SK-N-SH (cell line): ENCODE results near the gene PERCC1. TPM values are rescaled to one million over a fixed set of nuclear protein-coding genes. Genes with fewer than 3 reads are reported as not detected.

Experiments used
- CTCF ChIA-PET: fragments of 300-600, 350-600 bp; formaldehyde crosslinking; extraction: SDS; loops from one replicate; lab custom pipeline; 2021; lab: Yijun Ruan, JAX
- POLR2A ChIA-PET: fragments of 350-600 bp; sonication (Branson Sonifier 250); formaldehyde crosslinking; extraction: SDS; loops from one replicate; lab custom pipeline; 2020; ENCODE audit warnings: antibody characterized with exemption, inconsistent platforms; lab: Yijun Ruan, JAX
- DNase-seq: peaks from one replicate; pipeline ENCODE4 v3.0.0; 2012
- H2AFZ ChIP-seq: fragments of 200-600 bp; sonication (generic); 2 replicates; pipeline ENCODE4 v1.8.1; 2016; ENCODE audit warnings: antibody characterized with exemption, mild to moderate bottlenecking, low read depth
- H3F3A ChIP-seq: fragments of 200-600 bp; sonication (generic); replicated peaks from 2 replicates; pipeline ENCODE3; 2016; ENCODE audit warnings: antibody characterized with exemption, mild to moderate bottlenecking; ENCODE audit not compliant: insufficient read depth
- H3K27ac ChIP-seq, 2 experiments: fragments of 200-500 bp in 1 of 2; fragments of 200-600 bp in 1 of 2; sonication (Bioruptor generic) in 1 of 2; sonication (generic), shearing (Covaris generic) in 1 of 2; 2 replicates each; pipeline versions ENCODE4 v1.5.1 to v1.6.1; 2014 to 2016; ENCODE audit warnings: low read depth in 2 of 2, inconsistent platforms in 1 of 2, low read length in 1 of 2, mild to moderate bottlenecking in 1 of 2, mixed read lengths in 1 of 2
- H3K27me3 ChIP-seq: fragments of 200-600 bp; sonication (generic), shearing (Covaris generic); 2 replicates; pipeline ENCODE4 v1.6.1; 2016; ENCODE audit warnings: mixed run types; ENCODE audit not compliant: insufficient read depth
- H3K36me3 ChIP-seq, 2 experiments: fragments of 200-500 bp in 1 of 2; fragments of 200-600 bp in 1 of 2; sonication (Bioruptor generic) in 1 of 2; sonication (generic) in 1 of 2; replicated peaks in 1 of 2; 2 replicates each; pipeline versions ENCODE3 to v1.5.1; 2014 to 2016; ENCODE audit warnings: low read length in 1 of 2, mild to moderate bottlenecking in 1 of 2; ENCODE audit not compliant: insufficient read depth in 2 of 2, control insufficient read depth in 1 of 2
- H3K4me1 ChIP-seq, 2 experiments: fragments of 200-500 bp in 1 of 2; fragments of 200-600 bp in 1 of 2; sonication (Bioruptor generic) in 1 of 2; sonication (generic), shearing (Covaris generic) in 1 of 2; 2 replicates each; pipeline versions ENCODE4 v1.5.1 to v1.6.1; 2014 to 2016; ENCODE audit warnings: low read depth in 1 of 2, low read length in 1 of 2, mixed run types in 1 of 2; ENCODE audit not compliant: insufficient read depth in 2 of 2, control insufficient read depth in 1 of 2
- H3K4me2 ChIP-seq: fragments of 200-600 bp; sonication (generic), shearing (Covaris generic); 2 replicates; pipeline ENCODE4 v1.6.1; 2017; ENCODE audit warnings: mixed run types
- H3K4me3 ChIP-seq, 2 experiments: fragments of 200-500 bp in 1 of 2; fragments of 200-600 bp in 1 of 2; sonication (Bioruptor generic) in 1 of 2; sonication (generic), shearing (Covaris generic) in 1 of 2; 2 replicates each; pipeline versions ENCODE4 v1.5.1 to v1.8.1; 2014 to 2016; ENCODE audit warnings: low read depth in 2 of 2, inconsistent platforms in 1 of 2, low read length in 1 of 2, mild to moderate bottlenecking in 1 of 2, mixed read lengths in 1 of 2, moderate library complexity in 1 of 2
- H3K79me2 ChIP-seq: fragments of 200-600 bp; sonication (generic); 2 replicates; pipeline ENCODE4 v1.8.1; 2017; ENCODE audit warnings: mild to moderate bottlenecking; ENCODE audit not compliant: insufficient read depth
- H3K9ac ChIP-seq: fragments of 200-600 bp; sonication (generic); 2 replicates; pipeline ENCODE4 v1.6.1; 2017; ENCODE audit warnings: mixed run types
- H3K9me2 ChIP-seq: fragments of 200-600 bp; sonication (generic); 2 replicates; pipeline ENCODE4 v1.6.1; 2017; ENCODE audit warnings: mixed run types
- H3K9me3 ChIP-seq: fragments of 200-600 bp; sonication (generic); 2 replicates; pipeline ENCODE4 v1.6.1; 2017; ENCODE audit warnings: mixed run types, mild to moderate bottlenecking, moderate library complexity
- H4K20me1 ChIP-seq: fragments of 200-600 bp; sonication (generic); 2 replicates; pipeline ENCODE4 v1.6.1; 2017; ENCODE audit warnings: mild to moderate bottlenecking, mixed run types; ENCODE audit not compliant: insufficient read depth
- CTCF ChIP-seq: fragments of 200-600 bp; sonication (generic); IDR thresholded peaks from 2 replicates; pipeline ENCODE4 v1.6.1; 2017; ENCODE audit warnings: antibody characterized with exemption, mild to moderate bottlenecking, moderate library complexity
- IRF3 ChIP-seq: fragments of 150-350 bp; IDR thresholded peaks from 2 replicates; pipeline ENCODE4 v1.6.1; 2016; ENCODE audit warnings: mild to moderate bottlenecking, low read depth, low read length
- MAX ChIP-seq: IDR thresholded peaks from 2 replicates; pipeline ENCODE4 v1.4.0; 2012; ENCODE audit warnings: low read depth
- MXI1 ChIP-seq: IDR thresholded peaks from 2 replicates; pipeline ENCODE4 v1.6.1; 2012; ENCODE audit warnings: mild to moderate bottlenecking, low read depth, low read length, improper control_type of control experiment
- SIN3A ChIP-seq: IDR thresholded peaks from 2 replicates; pipeline ENCODE4 v1.6.1; 2012; ENCODE audit warnings: low read depth, mild to moderate bottlenecking, low read length, moderate library complexity, borderline replicate concordance
- USF1 ChIP-seq: IDR thresholded peaks from 2 replicates; pipeline ENCODE4 v1.4.0; 2012; ENCODE audit warnings: low read depth, borderline replicate concordance
- USF2 ChIP-seq: fragments of 150-350 bp; IDR thresholded peaks from 2 replicates; pipeline ENCODE4 v1.6.1; 2017; ENCODE audit warnings: antibody characterized with exemption, low read length, low read depth, borderline replicate concordance
- WGBS: methylation state at CpG from one replicate; pipeline ENCODE4 v1.1.6; 2017; ENCODE audit warnings: low lambda C conversion rate; 5-methylcytosine and 5-hydroxymethylcytosine counted together
- polyA plus RNA-seq, 3 experiments: library from polyadenylated mRNA; depleted of rRNA; stranded (reverse); fragments of >200 nt; gene quantifications; 2 replicates each; pipeline ENCODE4 v1.2.3, GENCODE V29; 2012

PERCC1 gene
- polyA plus RNA-seq, 1 of the 3 experiments (the other 2 are of a cell fraction) = not detected

GRCh38 chr16:1408171-1408837, 22.6 kb upstream of the PERCC1 start:
- H3K9ac ChIP-seq = peak overlapping the region; percentile 58; the same call in 1 of the 2 replicates

More at GRCh38 chr16:1408171-1408837, 22.6 kb upstream of the PERCC1 start:
- peak; percentile 99 for DNase-seq
- WGBS = 1% methylated on average over 21 of the region's 42 CpGs
- CTCF ChIA-PET = interaction anchor here (0.6 to 1.4 kb wide), 4 partner anchors 71 to 372 kb away, joined by 3 to 5 read pairs (median 3); no protein-coding TSS in a partner anchor
- no peaks in the 10 kb centered on the region for H3K36me3 ChIP-seq
- POLR2A ChIA-PET = interaction anchor here (0.6 to 1.4 kb wide), 3 partner anchors 13 to 51 kb away, joined by 3 to 7 read pairs (median 3); partner anchors contain the start of gene UQCC4
- peak overlapping the region; percentile 57 to 64 for H3K4me3 ChIP-seq
- peaks cover 46% of the 10 kb centered on the region for H3K79me2 ChIP-seq
- no peaks in the 10 kb centered on the region for H3K27me3 ChIP-seq
- H3F3A ChIP-seq = peaks cover 2% of the 10 kb centered on the region
- H3K4me1 ChIP-seq = peaks cover 0 to 6% of the 10 kb centered on the region in 2 experiments; a peak in 1 of 4 replicates
- peaks cover 9% of the 10 kb centered on the region; the same call in 1 of the 2 replicates for H4K20me1 ChIP-seq
- H3K9me3 ChIP-seq = no peaks in the 10 kb centered on the region
- peak overlapping the region; percentile 94; the same call in 1 of the 2 replicates for H2AFZ ChIP-seq
- peak overlapping the region; percentile 87 for H3K4me2 ChIP-seq
- H3K9me2 ChIP-seq = no peaks in the 10 kb centered on the region
- no peak for TF ChIP-seq CTCF
- TF ChIP-seq MXI1 = peak; percentile 84
- no peak for TF ChIP-seq IRF3
- peak; percentile 98 for TF ChIP-seq USF1
- TF ChIP-seq MAX = peak; percentile 26; the same call in 1 of the 2 replicates
- peak; percentile 79; the same call in 1 of the 2 replicates for TF ChIP-seq USF2
- TF ChIP-seq SIN3A = peak; percentile 38; the same call in 1 of the 2 replicates
- peak overlapping the region in 1 of 2 experiments; percentile 42; a peak in 3 of 4 replicates for H3K27ac ChIP-seq
